ENCODE measurements around the gene PP2D1. TPM values are rescaled to one million over a fixed set of nuclear protein-coding genes. Genes with fewer than 3 reads are reported as not detected.

Gene PP2D1
- total and polyA plus RNA-seq, 2 of the 8 experiments (the other 6 are each of a cell fraction or from before 2014, with no cell fraction given) = not detected

GRCh38 chr3:20055020-20055775 is 43.1 kb upstream of the PP2D1 start (continued):
- TF ChIP-seq CHD7 (IDR thresholded peaks at IDR 0.05; ENCODE audit: insufficient replicate concordance, low read length) = no peak
- TF ChIP-seq RBBP5 (IDR thresholded peaks at IDR 0.05; ENCODE audit: borderline replicate concordance, low read depth, low read length) = no peak
- no peak for TF ChIP-seq HDAC2 (IDR thresholded peaks at IDR 0.05; ENCODE audit: borderline replicate concordance in 1 of 2, low read depth in 2 of 2, low read length in 2 of 2)
- no peak for TF ChIP-seq GABPA (IDR thresholded peaks at IDR 0.05; ENCODE audit: borderline replicate concordance, insufficient read depth, low read length)
- TF ChIP-seq HDAC6 (IDR thresholded peaks at IDR 0.05; ENCODE audit: low read depth, low read length) = no peak
- TF ChIP-seq GTF2F1 (IDR thresholded peaks at IDR 0.05; ENCODE audit: borderline replicate concordance, low read depth, low read length) = no peak
- no peak for TF ChIP-seq SP2 (IDR thresholded peaks at IDR 0.05; ENCODE audit: low read length)
- TF ChIP-seq NANOG (IDR thresholded peaks at IDR 0.05; ENCODE audit: insufficient read depth, low read depth, low read length, poor library complexity, severe bottlenecking) = no peak

All from H1 (cell line).